ENCODE results near the gene ABCC9.

DNA sequence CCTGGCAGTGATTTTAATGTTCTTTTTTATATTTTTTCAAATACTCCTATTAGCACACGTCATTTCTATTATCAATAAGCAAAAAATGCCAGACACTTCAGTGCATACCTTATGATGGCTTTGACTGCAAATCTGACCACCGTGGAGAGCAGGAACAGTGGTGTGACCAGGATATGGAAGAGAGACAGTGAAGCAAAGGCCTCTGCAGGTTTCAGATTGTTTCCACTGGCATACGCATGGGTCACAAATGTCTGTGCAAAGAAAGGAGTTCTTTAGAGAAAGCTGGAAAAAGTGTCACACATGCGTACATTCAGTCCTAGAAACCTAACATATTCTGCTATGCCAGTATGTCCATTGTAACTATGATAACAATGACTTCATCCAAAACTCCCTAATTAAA is 47.3 kb downstream of the ABCC9 start:
- TF ChIP-seq, protein P1, sequence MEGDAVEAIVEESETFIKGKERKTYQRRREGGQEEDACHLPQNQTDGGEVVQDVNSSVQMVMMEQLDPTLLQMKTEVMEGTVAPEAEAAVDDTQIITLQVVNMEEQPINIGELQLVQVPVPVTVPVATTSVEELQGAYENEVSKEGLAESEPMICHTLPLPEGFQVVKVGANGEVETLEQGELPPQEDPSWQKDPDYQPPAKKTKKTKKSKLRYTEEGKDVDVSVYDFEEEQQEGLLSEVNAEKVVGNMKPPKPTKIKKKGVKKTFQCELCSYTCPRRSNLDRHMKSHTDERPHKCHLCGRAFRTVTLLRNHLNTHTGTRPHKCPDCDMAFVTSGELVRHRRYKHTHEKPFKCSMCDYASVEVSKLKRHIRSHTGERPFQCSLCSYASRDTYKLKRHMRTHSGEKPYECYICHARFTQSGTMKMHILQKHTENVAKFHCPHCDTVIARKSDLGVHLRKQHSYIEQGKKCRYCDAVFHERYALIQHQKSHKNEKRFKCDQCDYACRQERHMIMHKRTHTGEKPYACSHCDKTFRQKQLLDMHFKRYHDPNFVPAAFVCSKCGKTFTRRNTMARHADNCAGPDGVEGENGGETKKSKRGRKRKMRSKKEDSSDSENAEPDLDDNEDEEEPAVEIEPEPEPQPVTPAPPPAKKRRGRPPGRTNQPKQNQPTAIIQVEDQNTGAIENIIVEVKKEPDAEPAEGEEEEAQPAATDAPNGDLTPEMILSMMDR (IDR thresholded peaks at IDR 0.05) = no peak
- TF ChIP-seq TCF7L2 (IDR thresholded peaks at IDR 0.05; ENCODE audit: low read depth, low read length) (no peak), SIN3A (IDR thresholded peaks at IDR 0.05; ENCODE audit: borderline replicate concordance, insufficient read depth, low read depth, low read length) (no peak), POLR2AphosphoS5 (IDR thresholded peaks at IDR 0.05; ENCODE audit: low read depth, low read length) (no peak)
- TF ChIP-seq, protein P2, sequence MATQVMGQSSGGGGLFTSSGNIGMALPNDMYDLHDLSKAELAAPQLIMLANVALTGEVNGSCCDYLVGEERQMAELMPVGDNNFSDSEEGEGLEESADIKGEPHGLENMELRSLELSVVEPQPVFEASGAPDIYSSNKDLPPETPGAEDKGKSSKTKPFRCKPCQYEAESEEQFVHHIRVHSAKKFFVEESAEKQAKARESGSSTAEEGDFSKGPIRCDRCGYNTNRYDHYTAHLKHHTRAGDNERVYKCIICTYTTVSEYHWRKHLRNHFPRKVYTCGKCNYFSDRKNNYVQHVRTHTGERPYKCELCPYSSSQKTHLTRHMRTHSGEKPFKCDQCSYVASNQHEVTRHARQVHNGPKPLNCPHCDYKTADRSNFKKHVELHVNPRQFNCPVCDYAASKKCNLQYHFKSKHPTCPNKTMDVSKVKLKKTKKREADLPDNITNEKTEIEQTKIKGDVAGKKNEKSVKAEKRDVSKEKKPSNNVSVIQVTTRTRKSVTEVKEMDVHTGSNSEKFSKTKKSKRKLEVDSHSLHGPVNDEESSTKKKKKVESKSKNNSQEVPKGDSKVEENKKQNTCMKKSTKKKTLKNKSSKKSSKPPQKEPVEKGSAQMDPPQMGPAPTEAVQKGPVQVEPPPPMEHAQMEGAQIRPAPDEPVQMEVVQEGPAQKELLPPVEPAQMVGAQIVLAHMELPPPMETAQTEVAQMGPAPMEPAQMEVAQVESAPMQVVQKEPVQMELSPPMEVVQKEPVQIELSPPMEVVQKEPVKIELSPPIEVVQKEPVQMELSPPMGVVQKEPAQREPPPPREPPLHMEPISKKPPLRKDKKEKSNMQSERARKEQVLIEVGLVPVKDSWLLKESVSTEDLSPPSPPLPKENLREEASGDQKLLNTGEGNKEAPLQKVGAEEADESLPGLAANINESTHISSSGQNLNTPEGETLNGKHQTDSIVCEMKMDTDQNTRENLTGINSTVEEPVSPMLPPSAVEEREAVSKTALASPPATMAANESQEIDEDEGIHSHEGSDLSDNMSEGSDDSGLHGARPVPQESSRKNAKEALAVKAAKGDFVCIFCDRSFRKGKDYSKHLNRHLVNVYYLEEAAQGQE (IDR thresholded peaks at IDR 0.05; ENCODE audit: insufficient read depth in 1 of 2, low read depth in 2 of 2, low read length in 1 of 2) = no peak
